Colonic mucosa (tissue), 4 donors: ENCODE measurements around the gene SLC46A3. TPM values are rescaled to one million over a fixed set of nuclear protein-coding genes. Genes with fewer than 3 reads are reported as not detected.

Experiments
- DNase-seq: peaks from one replicate; pipeline ENCODE4 v3.0.0-alpha.2; 2020
- H3K27ac ChIP-seq: fragments of 200-600 bp; one replicate; pipeline ENCODE4 v1.8.0; 2021
- H3K27me3 ChIP-seq: fragments of 200-600 bp; one replicate; pipeline ENCODE4 v1.8.0; 2021
- H3K36me3 ChIP-seq: fragments of 200-600 bp; one replicate; pipeline ENCODE4 v1.8.0; 2021
- H3K4me1 ChIP-seq: fragments of 200-600 bp; one replicate; pipeline ENCODE4 v1.8.0; 2021; ENCODE audit warnings: mild to moderate bottlenecking
- H3K4me3 ChIP-seq: fragments of 200-600 bp; one replicate; pipeline ENCODE4 v1.8.0; 2021
- H3K9ac ChIP-seq, 2 donors: one replicate each; pipeline ENCODE4 v1.7.0; 2013; ENCODE audit warnings: control low read depth in 2 of 2, low read depth in 2 of 2, low read length in 2 of 2
- H3K9me3 ChIP-seq: fragments of 200-600 bp; one replicate; pipeline ENCODE4 v1.8.0; 2021
- CTCF ChIP-seq: fragments of 200-600 bp; IDR thresholded peaks from one replicate; pipeline ENCODE4 v1.8.0; 2022; ENCODE audit warnings: antibody characterized with exemption, mild to moderate bottlenecking
- intact Hi-C: fragments of 100-400 bp; cut with DNase I; formaldehyde crosslinking; loops from one replicate; pipeline ENCODE4 v1.14.1; 2022
- total RNA-seq, 2 donors: library from RNA; stranded (reverse); fragmentation: NEBNext Ultra II Directional in 1 of 2; extraction: Animal tissue kit (Norgen Biotek cat#: 25700) in 1 of 2; gene quantifications; one replicate each; pipeline ENCODE4 v1.2.1, GENCODE V29; 2021
- donor health status: healthy.
- donor health status: DM: no; HTN: no; CAD: no.
- donor health status: DM: no; HTN: no; CAD: no.

SLC46A3 gene
- total RNA-seq, 2 donors from 2014 or later = 30.5 to 45.8 TPM

GRCh38 chr13:28753946-28754345, 35.2 kb upstream of the SLC46A3 start:
- H3K27me3 ChIP-seq = no peaks in the 10 kb centered on the region
- H3K4me3 ChIP-seq = no peak overlapping the region
- no peaks in the 10 kb centered on the region for H3K4me1 ChIP-seq
- H3K9me3 ChIP-seq = no peaks in the 10 kb centered on the region
- no peak for TF ChIP-seq CTCF
- no peak overlapping the region for H3K9ac ChIP-seq
- intact Hi-C loops = no loop called here
- no peaks in the 10 kb centered on the region for H3K36me3 ChIP-seq
- no peak for DNase-seq
- H3K27ac ChIP-seq = peak overlapping the region; percentile 34

GRCh38 chr13:28753208-28753892, 34.6 kb upstream of the SLC46A3 start:
- no peaks in the 10 kb centered on the region for H3K36me3 ChIP-seq
- H3K4me3 ChIP-seq = no peak overlapping the region
- intact Hi-C loops = no loop called here
- peak overlapping the region; percentile 34 for H3K27ac ChIP-seq
- TF ChIP-seq CTCF = no peak
- no peaks in the 10 kb centered on the region for H3K27me3 ChIP-seq
- H3K9ac ChIP-seq = no peak overlapping the region
- H3K9me3 ChIP-seq = no peaks in the 10 kb centered on the region
- H3K4me1 ChIP-seq = no peaks in the 10 kb centered on the region
- peak; percentile 59 for DNase-seq

GRCh38 chr13:28751175-28751960, 32.6 kb upstream of the SLC46A3 start:
- Histone ChIP-seq H3K27ac (no peak overlapping the region), H3K9ac (no peak overlapping the region), H3K4me1 (no peaks in the 10 kb centered on the region), H3K4me3 (no peak overlapping the region), H3K36me3 (no peaks in the 10 kb centered on the region), H3K27me3 (no peaks in the 10 kb centered on the region), H3K9me3 (no peaks in the 10 kb centered on the region)
- TF ChIP-seq CTCF = no peak
- intact Hi-C loops = no loop called here
- DNase-seq = no peak

- no peaks in the 10 kb centered on the region for H3K9me3 ChIP-seq
- H3K27me3 ChIP-seq = no peaks in the 10 kb centered on the region
- TF ChIP-seq CTCF = no peak
- no peak overlapping the region for H3K4me3 ChIP-seq
- no peaks in the 10 kb centered on the region for H3K36me3 ChIP-seq
- DNase-seq = no peak
- no peak overlapping the region for H3K9ac ChIP-seq
- H3K4me1 ChIP-seq = no peaks in the 10 kb centered on the region
- intact Hi-C loops = no loop called here
- no peak overlapping the region for H3K27ac ChIP-seq
These were observed 31.6 kb upstream of the SLC46A3 start for GRCh38 chr13:28750187-28751045.

- H3K4me3 ChIP-seq = no peak overlapping the region
- intact Hi-C loops = no loop called here
- H3K9ac ChIP-seq = no peak overlapping the region
These were observed 29.1 kb upstream of the SLC46A3 start for GRCh38 chr13:28747851-28748250.

More at GRCh38 chr13:28747851-28748250, 29.1 kb upstream of the SLC46A3 start:
- TF ChIP-seq CTCF = no peak
- no peak for DNase-seq
- Histone ChIP-seq H3K9me3 (no peaks in the 10 kb centered on the region), H3K27ac (no peak overlapping the region), H3K4me1 (no peaks in the 10 kb centered on the region), H3K27me3 (no peaks in the 10 kb centered on the region), H3K36me3 (no peaks in the 10 kb centered on the region)
